ENCODE measurements around the gene OSBPL6. TPM values are rescaled to one million over a fixed set of nuclear protein-coding genes. Genes with fewer than 3 reads are reported as not detected.
"Not testable (repeated sequence)": the region's sequence is repeated elsewhere in the genome, so short reads cannot be mapped to it uniquely, and the experiment has no call there.

OSBPL6 gene
- total RNA-seq, 4 donors from 2014 or later, result 11.6 to 51.1 (median 40.7) TPM

DNA sequence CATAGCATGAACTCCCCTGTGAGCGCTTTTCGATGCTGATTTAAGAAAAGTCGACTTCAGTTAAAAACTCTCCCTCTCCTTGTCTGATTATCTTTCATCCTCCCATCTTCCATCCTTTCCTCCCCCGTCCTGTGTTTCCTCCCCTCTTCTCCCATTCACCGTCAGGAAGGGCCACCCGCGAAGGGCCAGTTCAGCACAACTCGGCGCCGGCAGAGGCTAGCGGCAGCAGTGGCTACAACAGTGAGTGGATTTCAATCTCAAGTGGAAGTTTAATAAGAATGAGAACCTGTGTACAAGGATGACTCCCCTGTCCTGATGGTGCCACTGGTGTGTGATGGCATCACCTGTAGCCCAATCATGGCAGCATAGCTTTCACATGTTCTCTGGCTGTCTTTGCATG lies 149.8 kb downstream of the OSBPL6 start:
- Histone ChIP-seq H3K27me3 (no peaks in the 10 kb centered on the region), H3K4me3 (no peak overlapping the region), H3K27ac (no peak overlapping the region), H3K4me1 (no peaks in the 10 kb centered on the region), H3K36me3 (peaks cover 0 to 9% of the 10 kb centered on the region in 2 donors), H3K9me3 (no peaks in the 10 kb centered on the region)
- DNase-seq, result no peak
- in situ Hi-C loops (cut with MboI; ENCODE audit: low sequenced_read_pairs in 4 of 4), result no loop called here
- TF ChIP-seq POLR2A (IDR thresholded peaks at IDR 0.05), result no peak
- TF ChIP-seq, protein P1, sequence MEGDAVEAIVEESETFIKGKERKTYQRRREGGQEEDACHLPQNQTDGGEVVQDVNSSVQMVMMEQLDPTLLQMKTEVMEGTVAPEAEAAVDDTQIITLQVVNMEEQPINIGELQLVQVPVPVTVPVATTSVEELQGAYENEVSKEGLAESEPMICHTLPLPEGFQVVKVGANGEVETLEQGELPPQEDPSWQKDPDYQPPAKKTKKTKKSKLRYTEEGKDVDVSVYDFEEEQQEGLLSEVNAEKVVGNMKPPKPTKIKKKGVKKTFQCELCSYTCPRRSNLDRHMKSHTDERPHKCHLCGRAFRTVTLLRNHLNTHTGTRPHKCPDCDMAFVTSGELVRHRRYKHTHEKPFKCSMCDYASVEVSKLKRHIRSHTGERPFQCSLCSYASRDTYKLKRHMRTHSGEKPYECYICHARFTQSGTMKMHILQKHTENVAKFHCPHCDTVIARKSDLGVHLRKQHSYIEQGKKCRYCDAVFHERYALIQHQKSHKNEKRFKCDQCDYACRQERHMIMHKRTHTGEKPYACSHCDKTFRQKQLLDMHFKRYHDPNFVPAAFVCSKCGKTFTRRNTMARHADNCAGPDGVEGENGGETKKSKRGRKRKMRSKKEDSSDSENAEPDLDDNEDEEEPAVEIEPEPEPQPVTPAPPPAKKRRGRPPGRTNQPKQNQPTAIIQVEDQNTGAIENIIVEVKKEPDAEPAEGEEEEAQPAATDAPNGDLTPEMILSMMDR (IDR thresholded peaks at IDR 0.05 in 4 of 5, conservative IDR thresholded peaks at IDR 0.05 in 1 of 5), result no peak
- no peak for ATAC-seq
- intact Hi-C loops (cut with DNase I; ENCODE audit: low total_unique reads), result no loop called here

DNA sequence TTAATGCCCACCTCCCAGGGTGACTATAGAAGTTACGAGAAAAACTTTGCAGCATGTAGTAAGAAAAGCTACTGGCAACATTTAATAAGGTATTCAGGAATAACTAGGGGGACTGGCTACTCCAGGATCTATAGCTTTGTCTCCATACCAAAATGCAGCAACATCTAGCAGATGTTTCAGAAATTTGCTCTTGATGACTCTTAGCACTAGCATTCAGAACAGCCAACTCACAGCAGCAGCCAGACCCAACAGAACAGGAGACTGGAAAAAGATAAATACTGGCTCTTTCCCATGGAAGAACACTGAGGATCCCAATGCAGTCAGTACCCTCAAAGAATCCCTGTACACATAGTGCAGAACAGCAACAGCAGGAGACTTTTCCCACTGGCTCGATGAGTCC lies 151.6 kb downstream of the OSBPL6 start:
- H3K36me3 ChIP-seq, result peaks cover 0 to 21% of the 10 kb centered on the region in 2 donors
- DNase-seq, result no peak
- H3K9me3 ChIP-seq, result no peaks in the 10 kb centered on the region
- H3K4me1 ChIP-seq, result no peaks in the 10 kb centered on the region
- no peaks in the 10 kb centered on the region for H3K27me3 ChIP-seq
- intact Hi-C loops (cut with DNase I; ENCODE audit: low total_unique reads), result no loop called here
- H3K27ac ChIP-seq, result no peak overlapping the region
- in situ Hi-C loops (cut with MboI; ENCODE audit: low sequenced_read_pairs in 4 of 4), result no loop called here
- no peak for TF ChIP-seq POLR2A (IDR thresholded peaks at IDR 0.05)
- TF ChIP-seq, protein P1 (IDR thresholded peaks at IDR 0.05 in 4 of 5, conservative IDR thresholded peaks at IDR 0.05 in 1 of 5), result no peak
- H3K4me3 ChIP-seq, result no peak overlapping the region
- ATAC-seq, result no peak

DNA sequence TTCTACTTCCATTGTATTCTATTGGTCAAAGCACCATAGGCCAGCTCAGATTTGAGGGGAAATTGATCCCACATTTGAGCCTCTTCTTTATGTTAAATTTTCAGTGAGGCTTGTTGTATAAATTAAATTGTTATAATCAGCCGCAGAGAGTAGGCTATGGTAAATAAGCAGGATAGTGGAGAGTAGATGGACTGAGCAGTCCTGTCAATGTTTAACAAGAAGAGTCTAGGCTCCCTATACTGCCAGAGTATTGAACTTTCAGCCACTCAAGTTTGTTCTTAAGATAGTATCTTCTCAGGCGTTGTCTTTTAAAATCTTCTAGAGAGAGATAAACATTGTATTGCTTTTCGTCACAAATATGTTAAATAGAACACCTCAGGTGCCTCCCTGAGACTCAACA lies 155.7 kb downstream of the OSBPL6 start:
- TF ChIP-seq POLR2A (IDR thresholded peaks at IDR 0.05), result no peak
- H3K27ac ChIP-seq, result no peak overlapping the region
- H3K9me3 ChIP-seq, result no peaks in the 10 kb centered on the region
- H3K4me3 ChIP-seq, result no peak overlapping the region
- ATAC-seq (no peak), DNase-seq (no peak)
- H3K4me1 ChIP-seq, result no peaks in the 10 kb centered on the region
- H3K36me3 ChIP-seq, result peaks cover 0 to 30% of the 10 kb centered on the region in 2 donors
- no peaks in the 10 kb centered on the region for H3K27me3 ChIP-seq
- in situ Hi-C loops (cut with MboI; ENCODE audit: low sequenced_read_pairs in 4 of 4), result no loop called here
- intact Hi-C loops (cut with DNase I; ENCODE audit: low total_unique reads), result no loop called here

DNA sequence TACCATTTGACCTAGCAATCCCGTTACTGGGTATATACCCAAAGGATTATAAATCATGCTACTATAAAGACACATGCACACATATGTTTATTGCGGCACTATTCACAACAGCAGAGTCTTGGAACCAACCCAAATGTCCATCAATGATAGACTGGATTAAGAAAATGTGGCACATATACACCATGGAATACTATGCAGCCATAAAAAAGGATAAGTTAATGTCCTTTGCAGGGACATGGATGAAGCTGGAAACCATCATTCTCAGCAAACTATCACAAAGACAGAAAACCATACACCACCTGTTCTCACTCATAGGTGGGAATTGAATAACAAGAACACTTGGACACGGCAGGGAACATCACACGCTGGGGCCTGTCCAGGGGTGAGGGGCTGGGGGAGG lies 163.4 kb downstream of the OSBPL6 start:
- H3K27me3 ChIP-seq; DNase-seq; H3K27ac ChIP-seq; intact Hi-C loops (cut with DNase I; ENCODE audit: low total_unique reads); H3K4me3 ChIP-seq; ATAC-seq; H3K9me3 ChIP-seq; H3K4me1 ChIP-seq; in situ Hi-C loops (cut with MboI; ENCODE audit: low sequenced_read_pairs in 4 of 4): not testable (repeated sequence)
- H3K36me3 ChIP-seq, result peaks cover 0 to 23% of the 10 kb centered on the region in 2 donors

DNA sequence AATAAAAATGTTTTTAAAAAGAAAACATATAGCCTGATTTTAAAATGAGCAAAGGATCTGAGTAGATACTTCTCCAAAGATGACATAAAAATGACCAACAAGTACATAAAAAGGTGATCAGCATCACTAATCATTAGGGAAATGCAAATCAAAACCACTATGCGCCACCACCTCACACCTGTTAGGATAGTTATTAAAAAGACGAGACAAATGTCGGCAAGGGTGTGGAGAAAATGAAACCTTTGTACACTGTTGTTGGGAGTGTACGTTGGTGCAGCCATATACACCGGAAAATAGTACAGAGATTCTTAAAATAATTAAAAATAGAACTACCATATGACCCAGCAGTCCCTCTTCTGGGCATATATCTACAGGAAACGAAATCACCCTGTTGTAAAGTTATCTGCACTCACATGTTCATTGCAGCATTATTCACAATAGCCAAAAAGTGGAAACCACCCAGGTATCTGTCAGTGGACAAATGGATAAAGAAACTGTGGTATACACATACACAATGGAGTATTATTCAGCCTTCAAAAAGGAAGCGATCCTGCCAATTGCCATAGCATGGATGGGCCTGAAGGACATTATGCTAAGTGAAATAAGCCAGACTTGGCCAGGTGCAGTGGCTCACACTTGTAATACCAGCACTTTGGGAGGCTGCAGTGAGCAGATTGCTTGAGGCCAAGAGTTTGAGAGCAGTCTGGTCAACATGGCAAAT lies 165.0 kb downstream of the OSBPL6 start:
- TF ChIP-seq, protein P1 (IDR thresholded peaks at IDR 0.05 in 4 of 5, conservative IDR thresholded peaks at IDR 0.05 in 1 of 5), result no peak
- TF ChIP-seq POLR2A (IDR thresholded peaks at IDR 0.05), result no peak
- no peak for ATAC-seq
- no peak for DNase-seq
- Histone ChIP-seq H3K27me3 (no peaks in the 10 kb centered on the region), H3K36me3 (peaks cover 0 to 20% of the 10 kb centered on the region in 2 donors), H3K27ac (no peak overlapping the region), H3K9me3 (no peaks in the 10 kb centered on the region), H3K4me1 (peaks cover 0 to 12% of the 10 kb centered on the region in 2 donors), H3K4me3 (no peak overlapping the region)
- intact Hi-C loops (cut with DNase I; ENCODE audit: low total_unique reads), result no loop called here
- in situ Hi-C loops (cut with MboI; ENCODE audit: low sequenced_read_pairs in 4 of 4), result no loop called here

DNA sequence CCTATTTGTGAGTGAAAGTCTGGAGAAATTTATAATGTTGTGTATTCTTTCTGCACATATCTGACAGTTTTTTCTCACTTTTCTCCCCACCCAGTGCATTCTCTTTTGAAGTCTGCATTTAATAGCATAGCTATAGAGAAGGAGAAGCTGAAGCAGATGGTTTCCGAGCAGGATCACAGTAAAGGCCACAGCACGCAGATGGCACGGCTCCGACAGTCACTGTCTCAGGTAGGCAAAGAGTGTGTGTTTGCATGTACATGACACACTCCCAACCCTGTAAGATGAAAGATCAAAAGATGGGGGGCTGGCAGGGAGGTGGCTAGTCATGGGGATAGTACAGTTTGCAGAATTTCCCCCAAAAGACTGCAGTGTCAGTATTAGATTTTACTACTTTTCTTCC lies 167.3 kb downstream of the OSBPL6 start:
- peaks cover 0 to 12% of the 10 kb centered on the region in 2 donors for H3K4me1 ChIP-seq
- ATAC-seq (no peak), DNase-seq (no peak)
- in situ Hi-C loops (cut with MboI; ENCODE audit: low sequenced_read_pairs in 4 of 4), result no loop called here
- intact Hi-C loops (cut with DNase I; ENCODE audit: low total_unique reads), result no loop called here
- no peak overlapping the region for H3K27ac ChIP-seq
- no peaks in the 10 kb centered on the region for H3K27me3 ChIP-seq
- H3K4me3 ChIP-seq, result no peak overlapping the region
- TF ChIP-seq, protein P1 (IDR thresholded peaks at IDR 0.05 in 4 of 5, conservative IDR thresholded peaks at IDR 0.05 in 1 of 5), result no peak
- TF ChIP-seq POLR2A (IDR thresholded peaks at IDR 0.05), result no peak
- no peaks in the 10 kb centered on the region for H3K9me3 ChIP-seq
- H3K36me3 ChIP-seq, result peaks cover 0 to 20% of the 10 kb centered on the region in 2 donors

All from gastrocnemius medialis (tissue), 4 donors.